SK-N-MC (cell line): ENCODE data around the gene LRRIQ4.

Experiments used
- EZH2 ChIP-seq: fragments of 200-600 bp; sonication (generic); IDR thresholded peaks from one replicate; pipeline ENCODE4 v1.6.1; 2017; ENCODE audit warnings: antibody characterized with exemption
- FOXP2 ChIP-seq: optimal IDR thresholded peaks from 2 replicates; pipeline ENCODE3; 2011; ENCODE audit warnings: mild to moderate bottlenecking, moderate library complexity; ENCODE audit not compliant: insufficient read depth; ENCODE audit errors: extremely low read length, control extremely low read depth
- POLR2AphosphoS5 ChIP-seq: IDR thresholded peaks from 2 replicates; pipeline ENCODE4 v1.6.1; 2012; ENCODE audit warnings: mild to moderate bottlenecking, low read depth, low read length, borderline replicate concordance

DNA sequence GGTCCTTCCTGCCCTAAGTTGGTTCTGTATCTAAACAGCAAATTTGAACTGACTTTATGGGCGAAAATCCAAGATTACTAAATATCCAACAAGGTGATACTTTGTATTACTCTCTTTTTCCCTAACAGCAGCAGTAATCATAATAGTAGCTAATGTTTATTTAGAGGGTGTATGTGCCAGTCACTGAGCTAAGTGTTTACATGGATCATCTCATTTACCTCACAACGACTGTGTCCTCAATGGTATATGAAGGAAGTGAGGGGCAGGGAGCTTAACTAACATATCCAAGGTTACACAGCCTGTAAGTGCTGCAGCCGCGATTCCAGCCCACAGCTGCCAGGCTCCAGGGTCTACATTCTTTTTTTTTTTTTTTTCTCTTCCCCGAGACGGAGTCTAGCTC, 10.3 kb downstream of the LRRIQ4 start:
- TF ChIP-seq FOXP2 (no peak), POLR2AphosphoS5 (no peak), EZH2 (no peak)
